ENCODE results near the gene SLCO1C1. TPM values are rescaled to one million over a fixed set of nuclear protein-coding genes. Genes with fewer than 3 reads are reported as not detected.

The SLCO1C1 gene
- total RNA-seq, 1 donor from 2014 or later = 0.26 TPM

GRCh38 chr12:20731274-20731673, 36.1 kb downstream of the SLCO1C1 start:
- Mint-ChIP-seq H3K27ac (ENCODE audit: unreplicated experiment) (no peak overlapping the region), H3K4me3 (ENCODE audit: unreplicated experiment) (no peak overlapping the region), H3K27me3 (ENCODE audit: unreplicated experiment) (no peaks in the 10 kb centered on the region), H3K4me1 (ENCODE audit: unreplicated experiment) (no peaks in the 10 kb centered on the region), H3K36me3 (ENCODE audit: low read depth, unreplicated experiment) (no peaks in the 10 kb centered on the region), H3K9me3 (ENCODE audit: unreplicated experiment) (no peaks in the 10 kb centered on the region)
- DNase-seq (ENCODE audit: low spot score) = no peak
- no peak for TF ChIP-seq CTCF (IDR thresholded peaks at IDR 0.05; ENCODE audit: unreplicated experiment)

- Mint-ChIP-seq H3K27ac (ENCODE audit: unreplicated experiment) (no peak overlapping the region), H3K4me3 (ENCODE audit: unreplicated experiment) (no peak overlapping the region), H3K4me1 (ENCODE audit: unreplicated experiment) (peaks cover 6% of the 10 kb centered on the region), H3K9me3 (ENCODE audit: unreplicated experiment) (no peaks in the 10 kb centered on the region), H3K36me3 (ENCODE audit: low read depth, unreplicated experiment) (no peaks in the 10 kb centered on the region), H3K27me3 (ENCODE audit: unreplicated experiment) (no peaks in the 10 kb centered on the region)
- no peak for TF ChIP-seq CTCF (IDR thresholded peaks at IDR 0.05; ENCODE audit: unreplicated experiment)
- no peak for DNase-seq (ENCODE audit: low spot score)
Measured at GRCh38 chr12:20740972-20741371, 45.8 kb downstream of the SLCO1C1 start.

- Mint-ChIP-seq H3K36me3 (ENCODE audit: low read depth, unreplicated experiment) (no peaks in the 10 kb centered on the region), H3K9me3 (ENCODE audit: unreplicated experiment) (no peaks in the 10 kb centered on the region), H3K4me1 (ENCODE audit: unreplicated experiment) (no peaks in the 10 kb centered on the region), H3K27ac (ENCODE audit: unreplicated experiment) (no peak overlapping the region), H3K4me3 (ENCODE audit: unreplicated experiment) (no peak overlapping the region), H3K27me3 (ENCODE audit: unreplicated experiment) (no peaks in the 10 kb centered on the region)
- no peak for TF ChIP-seq CTCF (IDR thresholded peaks at IDR 0.05; ENCODE audit: unreplicated experiment)
- no peak for DNase-seq (ENCODE audit: low spot score)
Measured at GRCh38 chr12:20748198-20748597, 53.1 kb downstream of the SLCO1C1 start.

GRCh38 chr12:20751046-20751445, 55.9 kb downstream of the SLCO1C1 start:
- DNase-seq (ENCODE audit: low spot score) = no peak
- H3K27ac Mint-ChIP-seq (ENCODE audit: unreplicated experiment) = no peak overlapping the region
- no peak overlapping the region for H3K4me3 Mint-ChIP-seq (ENCODE audit: unreplicated experiment)
- no peaks in the 10 kb centered on the region for H3K9me3 Mint-ChIP-seq (ENCODE audit: unreplicated experiment)
- no peaks in the 10 kb centered on the region for H3K27me3 Mint-ChIP-seq (ENCODE audit: unreplicated experiment)
- no peaks in the 10 kb centered on the region for H3K36me3 Mint-ChIP-seq (ENCODE audit: low read depth, unreplicated experiment)
- H3K4me1 Mint-ChIP-seq (ENCODE audit: unreplicated experiment) = no peaks in the 10 kb centered on the region
- TF ChIP-seq CTCF (IDR thresholded peaks at IDR 0.05; ENCODE audit: unreplicated experiment) = no peak

- Mint-ChIP-seq H3K27ac (ENCODE audit: unreplicated experiment) (no peak overlapping the region), H3K4me1 (ENCODE audit: unreplicated experiment) (no peaks in the 10 kb centered on the region), H3K9me3 (ENCODE audit: unreplicated experiment) (no peaks in the 10 kb centered on the region), H3K27me3 (ENCODE audit: unreplicated experiment) (peaks cover 5% of the 10 kb centered on the region), H3K4me3 (ENCODE audit: unreplicated experiment) (no peak overlapping the region), H3K36me3 (ENCODE audit: low read depth, unreplicated experiment) (no peaks in the 10 kb centered on the region)
- DNase-seq (ENCODE audit: low spot score) = no peak
- no peak for TF ChIP-seq CTCF (IDR thresholded peaks at IDR 0.05; ENCODE audit: unreplicated experiment)
Measured at GRCh38 chr12:20777420-20777819, 82.3 kb downstream of the SLCO1C1 start.
